Activated B cell treated with CpG ODN at 0.5 μM for 24 hours (primary cell): ENCODE data around the gene EEF2. TPM values are rescaled to one million over a fixed set of nuclear protein-coding genes. Genes with fewer than 3 reads are reported as not detected.

Experiments
- ATAC-seq: fragments of 200-7000 bp; cut with Tn5 transposase; one replicate; pipeline ENCODE4 v1.10.0; 2021; ENCODE audit warnings: low read depth, mild to moderate bottlenecking, moderate library complexity
- CTCF ChIA-PET: fragments of 350-600 bp; sonication (Branson Sonifier 250); formaldehyde crosslinking; loops from one replicate; lab custom pipeline; 2021; ENCODE audit warnings: antibody characterized with exemption; lab: Charles Lee
- POLR2A ChIA-PET: fragments of 350-600 bp; sonication (Branson Sonifier 250); formaldehyde crosslinking; loops from one replicate; lab custom pipeline; 2021; ENCODE audit warnings: antibody characterized with exemption; lab: Charles Lee
- DNase-seq: peaks from one replicate; pipeline ENCODE4 v3.0.0; 2022
- H3K27ac Mint-ChIP-seq: one replicate; pipeline ENCODE4 v1.8.0; 2020; ENCODE audit warnings: mixed read lengths
- H3K27me3 Mint-ChIP-seq: one replicate; pipeline ENCODE4 v1.8.0; 2021; ENCODE audit warnings: mixed read lengths
- H3K36me3 Mint-ChIP-seq: one replicate; pipeline ENCODE4 v1.8.0; 2021; ENCODE audit warnings: low read depth, mixed read lengths
- H3K4me1 Mint-ChIP-seq: one replicate; pipeline ENCODE4 v1.8.0; 2021; ENCODE audit warnings: mixed read lengths
- H3K4me3 Mint-ChIP-seq: one replicate; pipeline ENCODE4 v1.8.0; 2020; ENCODE audit warnings: mild to moderate bottlenecking, mixed read lengths
- H3K9me3 Mint-ChIP-seq: one replicate; pipeline ENCODE4 v1.8.0; 2020; ENCODE audit warnings: mixed read lengths
- CTCF ChIP-seq: fragments of 200-600 bp; IDR thresholded peaks from one replicate; pipeline ENCODE4 v1.8.0; 2022; ENCODE audit warnings: antibody characterized with exemption, mild to moderate bottlenecking
- intact Hi-C: fragments of 100-400 bp; cut with micrococcal nuclease; formaldehyde crosslinking; loops from one replicate; pipeline ENCODE4 v1.15.1; 2024
- total RNA-seq: library from RNA; stranded (reverse); gene quantifications from 2 replicates; pipeline ENCODE4 v1.2.3, GENCODE V29; 2022

Gene EEF2
- total RNA-seq: 2,958 and 3,229 TPM in 2 replicates

GRCh38 chr19:3984908-3985642, at the start of gene EEF2:
Gene EEF2, minus strand, starts transcription at chr19:3985463. Its CDS starts 83 bp downstream, at chr19:3985380.
- DNase-seq (peak; percentile 91), ATAC-seq (peak; percentile 38)
- Mint-ChIP-seq H3K4me1 (peaks cover 65% of the 10 kb centered on the region), H3K9me3 (no peaks in the 10 kb centered on the region), H3K27ac (peak within 1 kb of the TSS; percentile 91), H3K36me3 (peaks cover 50% of the 10 kb centered on the region), H3K4me3 (peak within 1 kb of the TSS; percentile 96), H3K27me3 (no peaks in the 10 kb centered on the region)
- intact Hi-C loops: loop anchor here (2.0 to 10.0 kb wide), 4 partner anchors 14 to 420 kb away; partner anchors contain the start of genes CHAF1A, DAPK3, MAP2K2 and SH3GL1
- ChIA-PET CTCF (interaction anchor here (0.9 to 1.7 kb wide), 8 partner anchors 25 to 262 kb away, joined by 3 to 31 read pairs (median 5); partner anchors contain the start of gene YJU2), POLR2A (interaction anchor here (0.6 to 3.5 kb wide), 30 partner anchors 10 to 1706 kb away, joined by 3 to 63 read pairs (median 4); partner anchors contain the start of genes APBA3, DAPK3, HDGFL2 and MPND)
- TF ChIP-seq CTCF: no peak

GRCh38 chr19:4034048-4035017, 49.1 kb upstream of the EEF2 start:
- Mint-ChIP-seq H3K4me1 (no peaks in the 10 kb centered on the region), H3K27ac (no peak overlapping the region), H3K9me3 (no peaks in the 10 kb centered on the region), H3K36me3 (peaks cover 28% of the 10 kb centered on the region), H3K4me3 (no peak overlapping the region), H3K27me3 (no peaks in the 10 kb centered on the region)
- no peak for DNase-seq
- POLR2A ChIA-PET: no interaction called here
- CTCF ChIA-PET: no interaction called here
- intact Hi-C loops: no loop called here
- TF ChIP-seq CTCF: no peak
- ATAC-seq: no peak

GRCh38 chr19:4033028-4033956, 48.0 kb upstream of the EEF2 start:
- Mint-ChIP-seq H3K27ac (no peak overlapping the region), H3K9me3 (no peaks in the 10 kb centered on the region), H3K4me1 (no peaks in the 10 kb centered on the region), H3K27me3 (no peaks in the 10 kb centered on the region), H3K4me3 (no peak overlapping the region), H3K36me3 (peaks cover 37% of the 10 kb centered on the region)
- ChIA-PET POLR2A (no interaction called here), CTCF (no interaction called here)
- ATAC-seq: no peak
- no peak for TF ChIP-seq CTCF
- DNase-seq: no peak
- intact Hi-C loops: no loop called here

GRCh38 chr19:4032436-4032835, 47.2 kb upstream of the EEF2 start:
- TF ChIP-seq CTCF: no peak
- intact Hi-C loops: no loop called here
- Mint-ChIP-seq H3K9me3 (no peaks in the 10 kb centered on the region), H3K27me3 (no peaks in the 10 kb centered on the region), H3K36me3 (peaks cover 36% of the 10 kb centered on the region), H3K4me3 (no peak overlapping the region), H3K27ac (no peak overlapping the region), H3K4me1 (no peaks in the 10 kb centered on the region)
- ChIA-PET CTCF (no interaction called here), POLR2A (no interaction called here)
- ATAC-seq (no peak), DNase-seq (no peak)
